Neural progenitor cell (in vitro differentiated cells): Measurements from ENCODE around the gene OR2T35.

ENCODE experiments used
- CTCF ChIP-seq: fragments of 200-600 bp; sonication (generic); IDR thresholded peaks from 2 replicates; pipeline ENCODE4 v1.5.1; 2017; ENCODE audit warnings: antibody characterized with exemption, mild to moderate bottlenecking
- EZH2 ChIP-seq: fragments of 200-600 bp; sonication (generic); IDR thresholded peaks from 2 replicates; pipeline ENCODE4 v1.6.1; 2017; ENCODE audit warnings: antibody characterized with exemption, mild to moderate bottlenecking, moderate library complexity
- EZH2phosphoT487 ChIP-seq: fragments of 200-600 bp; sonication (generic); IDR thresholded peaks from 2 replicates; pipeline ENCODE4 v1.6.1; 2017; ENCODE audit warnings: antibody characterized with exemption

GRCh38 chr1:248590055-248590454 lies 55.0 kb downstream of the OR2T35 start:
- TF ChIP-seq EZH2 (no peak), CTCF (no peak), EZH2phosphoT487 (no peak)
